ENCODE data around the gene L1CAM.

The L1CAM gene

GRCh38 chrX:153853180-153853901 is 32.6 kb downstream of the L1CAM start:
- no peak overlapping the region for H3K9ac ChIP-seq (ENCODE audit: insufficient read length)
- H3K36me3 ChIP-seq (ENCODE audit: insufficient read depth, low read length): no peaks in the 10 kb centered on the region
- DNase-seq (ENCODE audit: low read depth, low spot score): no peak
- H3K9me3 ChIP-seq (ENCODE audit: low read depth, low read length): no peaks in the 10 kb centered on the region
- H3K27ac ChIP-seq: no peak overlapping the region
- no peak overlapping the region for H3K4me3 ChIP-seq
- TF ChIP-seq EZH2 (IDR thresholded peaks at IDR 0.05) (no peak), POLR2AphosphoS5 (IDR thresholded peaks at IDR 0.05; ENCODE audit: borderline replicate concordance, low read depth, low read length) (no peak), FOXP2 (optimal IDR thresholded peaks at IDR 0.05; ENCODE audit: control extremely low read depth, extremely low read length, insufficient read depth) (no peak)

GRCh38 chrX:153851981-153852380 is 34.0 kb downstream of the L1CAM start:
- no peak for TF ChIP-seq POLR2AphosphoS5 (IDR thresholded peaks at IDR 0.05; ENCODE audit: borderline replicate concordance, low read depth, low read length)
- no peak for TF ChIP-seq FOXP2 (optimal IDR thresholded peaks at IDR 0.05; ENCODE audit: control extremely low read depth, extremely low read length, insufficient read depth)
- TF ChIP-seq EZH2 (IDR thresholded peaks at IDR 0.05): no peak
- H3K4me3 ChIP-seq: no peak overlapping the region

GRCh38 chrX:153848325-153848724 is 37.6 kb downstream of the L1CAM start:
- TF ChIP-seq FOXP2 (optimal IDR thresholded peaks at IDR 0.05; ENCODE audit: control extremely low read depth, extremely low read length, insufficient read depth) (no peak), POLR2AphosphoS5 (IDR thresholded peaks at IDR 0.05; ENCODE audit: borderline replicate concordance, low read depth, low read length) (no peak), EZH2 (IDR thresholded peaks at IDR 0.05) (no peak)
- H3K9ac ChIP-seq (ENCODE audit: insufficient read length): no peak overlapping the region

More at GRCh38 chrX:153851981-153852380, 34.0 kb downstream of the L1CAM start:
- no peak for DNase-seq (ENCODE audit: low read depth, low spot score)
- H3K36me3 ChIP-seq (ENCODE audit: insufficient read depth, low read length): no peaks in the 10 kb centered on the region
- no peak overlapping the region for H3K9ac ChIP-seq (ENCODE audit: insufficient read length)
- no peak overlapping the region for H3K27ac ChIP-seq
- H3K9me3 ChIP-seq (ENCODE audit: low read depth, low read length): no peaks in the 10 kb centered on the region

GRCh38 chrX:153845842-153846241 is 40.1 kb downstream of the L1CAM start:
- no peak overlapping the region for H3K4me3 ChIP-seq
- H3K36me3 ChIP-seq (ENCODE audit: insufficient read depth, low read length): no peaks in the 10 kb centered on the region
- DNase-seq (ENCODE audit: low read depth, low spot score): no peak
- no peaks in the 10 kb centered on the region for H3K9me3 ChIP-seq (ENCODE audit: low read depth, low read length)
- TF ChIP-seq EZH2 (IDR thresholded peaks at IDR 0.05) (no peak), POLR2AphosphoS5 (IDR thresholded peaks at IDR 0.05; ENCODE audit: borderline replicate concordance, low read depth, low read length) (no peak)
- no peak overlapping the region for H3K9ac ChIP-seq (ENCODE audit: insufficient read length)
- H3K27ac ChIP-seq: no peak overlapping the region

More at GRCh38 chrX:153848325-153848724, 37.6 kb downstream of the L1CAM start:
- H3K9me3 ChIP-seq (ENCODE audit: low read depth, low read length): no peaks in the 10 kb centered on the region
- no peak overlapping the region for H3K4me3 ChIP-seq
- no peak overlapping the region for H3K27ac ChIP-seq
- no peak for DNase-seq (ENCODE audit: low read depth, low spot score)
- H3K36me3 ChIP-seq (ENCODE audit: insufficient read depth, low read length): no peaks in the 10 kb centered on the region

GRCh38 chrX:153845195-153845594 is 40.8 kb downstream of the L1CAM start:
- Histone ChIP-seq H3K9me3 (ENCODE audit: low read depth, low read length) (no peaks in the 10 kb centered on the region), H3K4me3 (no peak overlapping the region), H3K9ac (ENCODE audit: insufficient read length) (no peak overlapping the region), H3K36me3 (ENCODE audit: insufficient read depth, low read length) (no peaks in the 10 kb centered on the region), H3K27ac (no peak overlapping the region)
- no peak for DNase-seq (ENCODE audit: low read depth, low spot score)
- TF ChIP-seq FOXP2 (optimal IDR thresholded peaks at IDR 0.05; ENCODE audit: control extremely low read depth, extremely low read length, insufficient read depth) (no peak), EZH2 (IDR thresholded peaks at IDR 0.05) (no peak), POLR2AphosphoS5 (IDR thresholded peaks at IDR 0.05; ENCODE audit: borderline replicate concordance, low read depth, low read length) (no peak)

- Histone ChIP-seq H3K9me3 (ENCODE audit: low read depth, low read length) (no peaks in the 10 kb centered on the region), H3K9ac (ENCODE audit: insufficient read length) (no peak overlapping the region), H3K36me3 (ENCODE audit: insufficient read depth, low read length) (no peaks in the 10 kb centered on the region), H3K27ac (no peak overlapping the region), H3K4me3 (no peak overlapping the region)
- TF ChIP-seq EZH2 (IDR thresholded peaks at IDR 0.05): no peak
- TF ChIP-seq POLR2AphosphoS5 (IDR thresholded peaks at IDR 0.05; ENCODE audit: borderline replicate concordance, low read depth, low read length): no peak
- no peak for TF ChIP-seq FOXP2 (optimal IDR thresholded peaks at IDR 0.05; ENCODE audit: control extremely low read depth, extremely low read length, insufficient read depth)
- DNase-seq (ENCODE audit: low read depth, low spot score): no peak
Measured at GRCh38 chrX:153844509-153845082, 41.4 kb downstream of the L1CAM start.

- H3K9ac ChIP-seq (ENCODE audit: insufficient read length): no peak overlapping the region
- H3K4me3 ChIP-seq: no peak overlapping the region
- DNase-seq (ENCODE audit: low read depth, low spot score): no peak
- H3K9me3 ChIP-seq (ENCODE audit: low read depth, low read length): no peaks in the 10 kb centered on the region
- H3K36me3 ChIP-seq (ENCODE audit: insufficient read depth, low read length): no peaks in the 10 kb centered on the region
- TF ChIP-seq FOXP2 (optimal IDR thresholded peaks at IDR 0.05; ENCODE audit: control extremely low read depth, extremely low read length, insufficient read depth) (no peak), POLR2AphosphoS5 (IDR thresholded peaks at IDR 0.05; ENCODE audit: borderline replicate concordance, low read depth, low read length) (no peak), EZH2 (IDR thresholded peaks at IDR 0.05) (no peak)
- no peak overlapping the region for H3K27ac ChIP-seq
Measured at GRCh38 chrX:153836921-153837320, 49.1 kb downstream of the L1CAM start.

- Histone ChIP-seq H3K27ac (no peak overlapping the region), H3K4me3 (no peak overlapping the region), H3K9ac (ENCODE audit: insufficient read length) (no peak overlapping the region), H3K36me3 (ENCODE audit: insufficient read depth, low read length) (no peaks in the 10 kb centered on the region), H3K9me3 (ENCODE audit: low read depth, low read length) (no peaks in the 10 kb centered on the region)
- TF ChIP-seq EZH2 (IDR thresholded peaks at IDR 0.05): no peak
- no peak for TF ChIP-seq FOXP2 (optimal IDR thresholded peaks at IDR 0.05; ENCODE audit: control extremely low read depth, extremely low read length, insufficient read depth)
- no peak for TF ChIP-seq POLR2AphosphoS5 (IDR thresholded peaks at IDR 0.05; ENCODE audit: borderline replicate concordance, low read depth, low read length)
- no peak for DNase-seq (ENCODE audit: low read depth, low spot score)
Measured at GRCh38 chrX:153832728-153833127, 53.2 kb downstream of the L1CAM start.

All from SK-N-MC (cell line).